ENCODE measurements around the gene CAMKMT. TPM values are rescaled to one million over a fixed set of nuclear protein-coding genes. Genes with fewer than 3 reads are reported as not detected.

Gene CAMKMT
- total RNA-seq, 1 experiment from 2014 or later = 17.4 TPM

- H2BK12ac ChIP-seq (ENCODE audit: insufficient read length, low read depth, low read length) = no peak overlapping the region
- peaks cover 21 to 29% of the 10 kb centered on the region in 2 experiments for H3K9me3 Mint-ChIP-seq
- no peaks in the 10 kb centered on the region for H3K27me3 Mint-ChIP-seq (ENCODE audit: low read depth)
- peak overlapping the region in 1 of 3 experiments; percentile 65; a peak in 2 of 7 replicates for H3K27ac Mint-ChIP-seq
- H3T11ph ChIP-seq (ENCODE audit: low read length) = no peak overlapping the region
- H2BK5ac ChIP-seq (ENCODE audit: insufficient read length, low read length) = no peak overlapping the region
- H3K4me1 Mint-ChIP-seq = peaks cover 19 to 25% of the 10 kb centered on the region in 2 experiments
- no peak overlapping the region for H2AK5ac ChIP-seq (ENCODE audit: insufficient read length, low read length)
- no peaks in the 10 kb centered on the region; the same call in 1 of the 2 replicates for H3K4me1 ChIP-seq (ENCODE audit: insufficient read depth, low read length)
- no peaks in the 10 kb centered on the region for H3K27me3 ChIP-seq (ENCODE audit: insufficient read depth, low read length)
- H2AFZ ChIP-seq (ENCODE audit: low read length) = no peak overlapping the region
- WGBS (ENCODE audit: extremely low coverage, insufficient read length, low lambda C conversion rate) = no CpG with 5 or more reads among the region's 1 CpG
- H4K20me1 ChIP-seq (ENCODE audit: control insufficient read depth, insufficient read depth, insufficient read length) = no peaks in the 10 kb centered on the region
- no peak overlapping the region for H4K5ac ChIP-seq (ENCODE audit: insufficient read length, low read depth, low read length)
- no peak overlapping the region for H3K4me3 Mint-ChIP-seq
- H3K56ac ChIP-seq (ENCODE audit: insufficient read length, low read depth, low read length) = no peak overlapping the region
- H3K9ac ChIP-seq (ENCODE audit: extremely low read depth, insufficient read length, low read length) = no peak overlapping the region
- no peak overlapping the region for H4K91ac ChIP-seq (ENCODE audit: insufficient read length, low read depth, low read length)
- H3K79me2 ChIP-seq (ENCODE audit: insufficient read depth, low read length) = no peaks in the 10 kb centered on the region; the same call in 1 of the 2 replicates
- H3K4ac ChIP-seq (ENCODE audit: low read depth, low read length) = no peak overlapping the region
- no peaks in the 10 kb centered on the region for H3K79me1 ChIP-seq (ENCODE audit: insufficient read depth, low read depth, low read length, poor library complexity, severe bottlenecking)
- no peak overlapping the region for H3K27ac ChIP-seq (ENCODE audit: insufficient read length, low read depth, low read length)
- no peak overlapping the region for H3K23ac ChIP-seq (ENCODE audit: insufficient read length, low read depth, low read length)
- peak; percentile 43 for TF ChIP-seq CTCF (conservative IDR thresholded peaks at IDR 0.05)
- H2BK120ac ChIP-seq (ENCODE audit: low read depth, low read length, poor library complexity, severe bottlenecking) = no peak overlapping the region
- H3K36me3 Mint-ChIP-seq (ENCODE audit: insufficient read depth in 1 of 3, low read depth in 3 of 3) = peaks cover 22 to 28% (median 23%) of the 10 kb centered on the region in 3 experiments
- no peaks in the 10 kb centered on the region for H3K9me3 ChIP-seq (ENCODE audit: control insufficient read depth, low read depth, low read length)
- no peak overlapping the region for H2BK20ac ChIP-seq (ENCODE audit: low read depth, low read length, poor library complexity, severe bottlenecking)
- H4K8ac ChIP-seq (replicated peaks; ENCODE audit: insufficient read length, low read depth, low read length) = no peak overlapping the region
- H2BK15ac ChIP-seq (ENCODE audit: low read depth, low read length) = no peak overlapping the region
- H3K4me2 ChIP-seq (ENCODE audit: insufficient read depth, insufficient read length, low read length) = no peak overlapping the region
- DNase-seq = no peak
- H3K18ac ChIP-seq (ENCODE audit: insufficient read length, low read depth, low read length) = no peak overlapping the region
- H3K23me2 ChIP-seq (ENCODE audit: insufficient read length, low read depth, low read length, poor library complexity, severe bottlenecking) = no peaks in the 10 kb centered on the region
- H3K14ac ChIP-seq (ENCODE audit: insufficient read depth, low read length) = no peak overlapping the region
Observed at GRCh38 chr2:44389895-44390294, 28.1 kb downstream of the CAMKMT start.

All from H9 (cell line).